NCI-H2196 (cell line): ENCODE results near the gene APMAP.

Experiments used
- DNase-seq: peaks from one replicate; lab custom pipeline; 2025; ENCODE audit not compliant: unreplicated experiment; lab: John Stamatoyannopoulos, UW

Gene APMAP

DNA sequence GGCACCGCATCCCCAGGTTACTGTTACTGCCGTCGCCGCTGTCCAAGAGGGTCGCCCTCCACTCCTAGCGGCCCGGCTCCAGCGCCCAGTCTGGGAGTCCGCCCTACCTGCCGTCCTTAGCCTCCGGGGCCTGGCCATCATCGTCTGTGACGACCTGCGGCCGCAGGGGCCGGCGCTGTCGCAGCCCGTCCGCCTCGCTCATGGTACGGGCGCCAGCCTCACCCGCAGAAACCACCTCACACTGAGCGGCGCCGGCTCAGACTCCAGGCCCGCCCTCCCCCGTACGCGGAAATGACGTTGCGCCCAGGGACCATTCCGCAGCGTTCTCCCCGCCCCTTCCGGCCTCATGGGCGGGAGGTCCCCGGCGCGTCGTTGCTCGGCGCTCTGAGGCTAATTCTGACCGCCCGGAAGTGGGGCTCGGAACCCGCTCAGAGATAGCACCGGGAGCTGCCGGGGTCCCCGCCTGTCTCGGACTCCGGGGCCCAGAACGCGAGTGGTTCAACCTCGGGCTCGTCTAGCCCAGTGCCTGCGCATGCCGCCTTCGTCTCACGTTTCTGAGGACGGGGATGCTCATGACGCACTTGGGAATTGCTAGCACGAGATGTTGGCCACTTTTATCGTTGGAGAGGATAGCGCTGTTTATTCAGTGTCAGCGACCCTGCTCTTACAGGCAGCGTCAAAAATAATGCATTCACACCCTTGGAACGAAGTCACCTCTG, at the start of gene APMAP:
Gene APMAP, minus strand, starts transcription at position 265 of the 719 bp plus-strand sequence. Its CDS starts 63 bp downstream, at position 202.
- peak; percentile 96 for DNase-seq

- no peak for DNase-seq
These were observed 49.4 kb upstream of the APMAP start for GRCh38 chr20:25041813-25042530.

DNA sequence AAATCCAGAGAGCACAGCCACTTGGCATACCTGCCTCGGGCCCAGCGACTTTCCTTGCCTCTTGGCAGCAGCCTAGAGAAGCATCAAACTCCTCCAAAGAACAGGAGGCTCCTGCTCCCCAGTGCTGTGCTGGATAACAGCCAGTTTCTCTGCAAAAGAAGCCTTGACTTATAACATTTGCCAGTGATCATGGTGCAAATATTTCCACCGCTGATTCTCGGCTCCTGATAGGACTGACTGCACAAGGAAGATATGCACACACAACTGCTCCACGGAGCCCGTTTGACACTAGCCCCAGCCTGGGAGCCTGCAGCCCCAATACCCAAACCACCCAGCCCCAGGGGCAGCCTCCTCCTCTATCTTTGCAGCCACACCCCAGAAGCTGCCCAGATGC, 47.9 kb upstream of the APMAP start:
- no peak for DNase-seq

- peak; percentile 91 for DNase-seq
These were observed 47.3 kb upstream of the APMAP start for GRCh38 chr20:25039697-25040437.

DNA sequence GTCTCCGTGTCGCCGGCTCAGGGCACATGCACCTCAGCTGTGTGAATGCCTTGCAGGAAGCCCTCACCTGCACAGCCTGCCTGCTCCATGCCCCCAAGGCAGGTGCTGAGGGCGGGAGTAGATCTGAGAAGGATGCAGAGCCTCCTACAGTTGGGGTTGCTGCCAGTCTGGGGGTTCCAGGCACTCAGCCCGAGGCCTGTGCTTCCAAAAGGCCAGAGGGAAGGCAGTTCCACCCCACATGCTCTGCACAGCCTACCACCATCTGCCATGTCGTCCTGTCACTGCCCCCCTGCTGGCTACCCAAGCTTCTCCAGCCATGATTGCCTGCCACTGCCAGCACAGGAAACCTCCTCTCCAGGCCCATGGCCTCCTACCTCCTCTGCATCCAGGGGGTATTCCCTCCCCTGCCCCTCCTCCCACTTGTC, 46.1 kb upstream of the APMAP start:
- DNase-seq = no peak

DNA sequence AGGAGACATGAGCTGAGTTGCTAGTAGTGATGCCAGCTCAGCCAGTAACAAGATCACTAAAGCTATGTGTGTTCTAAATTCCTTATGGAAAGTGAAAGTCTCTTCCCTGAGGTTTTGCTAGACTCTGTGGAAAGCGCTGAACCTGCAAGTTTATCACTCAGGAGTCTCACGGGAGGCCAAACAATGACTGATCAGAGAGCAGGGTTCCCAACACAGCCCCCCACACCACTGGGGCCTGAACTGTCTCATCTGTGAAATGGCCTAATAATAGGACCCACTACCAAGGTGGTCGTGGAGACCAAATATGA, 45.5 kb upstream of the APMAP start:
- DNase-seq = no peak

DNA sequence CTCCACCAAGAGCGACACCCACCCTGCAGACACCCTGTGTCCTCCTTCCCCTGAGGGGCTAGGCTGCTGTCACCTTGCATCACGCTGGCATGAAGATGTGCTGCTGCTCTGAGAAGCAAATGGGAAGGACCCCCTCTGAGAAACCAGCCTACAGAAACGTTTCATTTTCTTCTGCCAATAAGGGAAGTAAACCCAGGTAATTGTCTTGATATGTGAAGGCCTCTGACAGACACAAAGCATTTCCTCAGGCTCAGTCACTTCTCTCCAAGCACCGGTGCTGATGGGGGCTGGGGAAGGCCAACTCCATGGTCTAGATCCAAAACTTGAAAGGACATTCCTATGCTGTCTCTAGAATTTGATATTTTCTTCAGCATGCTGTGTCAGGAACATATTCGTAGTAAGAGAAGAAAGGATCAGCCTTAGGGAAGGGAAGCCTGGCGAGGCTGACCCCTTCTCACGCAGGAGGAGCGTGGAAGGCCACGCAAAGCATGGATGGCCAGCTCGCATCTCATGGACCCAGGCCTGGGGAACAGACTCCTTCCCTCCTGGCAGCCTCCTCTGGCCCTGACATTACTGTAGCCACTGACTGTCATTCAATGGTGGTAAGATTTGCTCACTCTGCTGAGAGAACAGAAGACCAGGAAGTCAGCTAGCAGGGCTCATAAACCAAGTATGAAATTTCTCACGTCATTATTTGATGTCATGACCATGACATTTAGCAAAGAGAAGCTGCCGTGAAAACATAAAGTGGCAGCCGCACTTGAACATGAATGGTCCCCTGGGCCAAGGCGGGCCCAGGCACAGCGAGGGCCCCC, 44.9 kb upstream of the APMAP start:
- DNase-seq = no peak

DNA sequence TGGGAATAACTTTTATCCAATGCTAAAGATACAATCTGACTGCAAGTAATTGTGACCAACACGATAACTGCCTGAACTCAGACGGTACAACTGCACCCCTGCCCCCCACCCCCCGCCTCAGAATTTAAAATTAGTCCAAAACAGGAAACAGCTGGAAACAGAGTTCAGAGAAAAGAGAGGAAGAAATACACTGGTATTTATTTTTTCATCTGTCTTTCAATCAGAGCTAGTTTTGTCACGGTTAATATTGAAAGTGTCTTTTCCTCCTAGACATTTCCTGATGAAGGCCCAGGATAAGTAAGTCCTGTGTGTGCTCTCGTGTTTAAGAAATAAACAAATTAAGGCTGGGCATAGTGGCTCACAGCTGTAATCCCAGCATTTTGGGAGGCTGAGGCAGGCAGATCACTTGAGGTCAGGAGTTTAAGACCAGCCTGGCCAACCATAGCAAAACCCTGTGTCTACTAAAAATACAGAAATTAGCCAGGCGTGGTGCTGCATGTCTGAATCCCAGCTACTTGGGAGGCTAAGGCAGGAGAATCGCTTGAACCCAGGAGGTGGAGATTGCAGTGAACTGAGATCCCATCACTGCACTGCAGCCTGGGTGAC, 43.9 kb upstream of the APMAP start:
- no peak for DNase-seq

DNA sequence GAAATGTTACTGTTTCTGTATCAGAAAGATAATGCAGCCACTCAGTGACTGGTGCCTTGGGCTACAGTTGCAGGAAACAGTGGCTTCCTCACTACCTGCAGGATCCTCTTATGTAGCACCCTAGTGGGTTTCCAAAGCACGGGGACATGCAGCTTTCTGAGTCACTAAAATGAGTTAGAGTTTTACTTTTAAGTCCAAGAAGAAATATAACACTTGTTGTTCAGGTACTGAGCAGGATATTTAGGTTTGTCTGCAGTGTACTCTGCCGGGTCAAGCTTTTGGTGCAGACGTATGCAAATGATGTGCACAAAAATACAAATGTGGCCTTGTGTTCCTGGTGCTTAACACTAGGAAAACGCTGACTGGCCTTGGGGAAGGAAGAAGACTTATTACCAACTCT, 43.4 kb upstream of the APMAP start:
- DNase-seq = no peak

DNA sequence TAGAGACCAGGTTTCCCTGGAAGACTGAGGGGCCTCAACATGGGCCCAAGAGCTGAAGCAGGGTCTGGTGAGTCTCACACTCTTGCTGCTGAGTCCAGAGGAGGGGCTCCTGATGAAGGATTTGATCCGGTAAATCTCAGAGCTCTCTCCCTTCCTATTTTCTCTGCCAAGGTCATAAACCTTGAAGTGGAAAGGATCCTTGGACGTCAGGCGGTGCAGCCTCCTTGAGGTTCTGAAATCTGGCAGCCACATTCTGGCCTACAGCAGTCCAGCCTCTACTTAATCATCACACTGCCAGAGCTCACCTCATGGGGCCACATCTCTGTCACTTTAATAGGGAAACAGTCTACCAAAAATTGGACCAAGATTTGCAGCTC, 41.4 kb upstream of the APMAP start:
- no peak for DNase-seq

DNA sequence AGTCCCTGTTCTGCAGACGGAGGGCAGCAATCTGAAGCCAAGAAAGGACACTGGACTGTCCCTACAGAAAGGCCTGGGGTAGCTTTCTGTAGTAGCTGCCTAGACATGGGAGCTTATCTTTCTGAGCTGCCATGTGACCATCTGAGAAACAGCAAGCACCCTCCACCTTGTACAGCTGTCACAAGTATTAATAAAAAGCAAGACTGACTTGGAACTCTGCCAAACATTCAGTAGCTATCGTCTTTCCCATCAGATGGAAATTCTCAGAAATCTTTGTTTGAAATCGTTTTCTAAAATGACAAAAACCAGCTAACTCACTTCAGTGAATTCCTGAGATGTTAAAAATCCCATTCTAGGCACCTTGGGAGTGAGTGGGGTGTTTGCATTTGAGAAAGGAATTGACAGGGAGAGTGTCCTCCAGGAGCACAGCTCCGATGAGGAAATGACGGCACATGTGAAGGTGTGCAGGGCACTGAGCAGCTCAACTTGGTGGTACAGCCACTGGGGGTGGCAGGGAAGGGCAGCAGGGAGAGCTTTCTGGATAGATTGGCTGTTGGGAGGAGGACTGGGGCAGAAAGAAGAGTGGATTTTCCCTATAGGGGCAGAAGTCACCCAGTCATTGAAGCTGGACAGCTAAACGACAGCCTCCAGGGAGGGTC, 40.8 kb upstream of the APMAP start:
- peak; percentile 28 for DNase-seq

DNA sequence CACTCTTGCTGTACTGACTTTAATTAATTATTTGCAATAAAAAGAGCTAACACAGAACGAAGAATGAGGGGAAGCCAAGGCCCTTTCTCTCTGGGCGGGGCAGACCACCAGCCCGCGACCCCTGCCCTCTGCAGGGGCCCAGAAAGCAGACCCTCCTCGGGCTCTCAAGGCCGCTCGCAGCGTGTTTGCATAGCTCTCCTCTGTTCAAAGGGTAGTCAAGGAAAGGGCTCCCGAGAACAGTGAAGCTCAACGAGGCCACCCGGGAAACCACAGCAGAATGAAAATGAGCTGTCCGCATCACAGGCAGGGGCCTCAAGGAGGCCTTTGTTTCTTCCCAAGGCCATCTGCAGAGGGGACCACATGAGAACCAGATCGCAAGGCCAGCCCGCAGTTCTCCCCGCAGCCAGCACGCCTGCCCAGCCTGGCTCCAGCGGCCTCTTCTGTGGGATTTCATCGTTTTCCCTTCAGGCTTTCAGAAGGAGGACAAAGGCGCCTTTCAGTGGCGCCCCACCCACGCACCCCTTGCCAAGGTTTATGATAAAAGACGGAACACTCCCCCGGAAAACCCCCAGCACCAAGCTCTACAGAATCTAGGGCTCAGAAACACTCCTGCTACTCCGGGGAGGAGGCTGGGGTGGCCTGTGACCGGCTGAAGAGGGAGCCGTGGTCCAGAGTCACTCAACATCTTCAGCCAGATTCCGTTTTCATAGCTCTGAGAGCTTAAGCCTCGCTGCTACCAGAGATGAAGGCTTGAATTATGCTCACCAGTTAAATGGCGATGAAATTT, 40.1 kb upstream of the APMAP start:
- DNase-seq = no peak

GRCh38 chr20:25032065-25032477, 39.5 kb upstream of the APMAP start:
- DNase-seq = no peak

DNA sequence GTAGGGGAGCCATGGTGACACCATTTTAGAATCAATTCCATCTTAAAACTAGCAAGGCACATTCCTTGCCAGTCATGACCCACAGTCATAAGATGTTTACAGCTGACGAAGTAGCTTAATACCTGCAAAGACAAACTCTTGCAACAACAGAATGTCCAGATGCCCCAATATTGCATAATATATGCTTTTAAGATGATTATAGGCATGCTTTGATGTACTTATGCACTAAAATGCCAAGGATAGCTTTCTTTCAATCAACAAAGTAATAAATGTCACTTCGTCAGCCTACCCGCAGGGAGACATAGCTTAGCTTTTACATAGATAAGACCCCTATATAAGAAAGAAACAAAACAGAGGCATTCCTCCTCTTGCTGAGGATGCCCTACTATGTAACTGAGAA, 38.7 kb upstream of the APMAP start:
- DNase-seq = no peak

DNA sequence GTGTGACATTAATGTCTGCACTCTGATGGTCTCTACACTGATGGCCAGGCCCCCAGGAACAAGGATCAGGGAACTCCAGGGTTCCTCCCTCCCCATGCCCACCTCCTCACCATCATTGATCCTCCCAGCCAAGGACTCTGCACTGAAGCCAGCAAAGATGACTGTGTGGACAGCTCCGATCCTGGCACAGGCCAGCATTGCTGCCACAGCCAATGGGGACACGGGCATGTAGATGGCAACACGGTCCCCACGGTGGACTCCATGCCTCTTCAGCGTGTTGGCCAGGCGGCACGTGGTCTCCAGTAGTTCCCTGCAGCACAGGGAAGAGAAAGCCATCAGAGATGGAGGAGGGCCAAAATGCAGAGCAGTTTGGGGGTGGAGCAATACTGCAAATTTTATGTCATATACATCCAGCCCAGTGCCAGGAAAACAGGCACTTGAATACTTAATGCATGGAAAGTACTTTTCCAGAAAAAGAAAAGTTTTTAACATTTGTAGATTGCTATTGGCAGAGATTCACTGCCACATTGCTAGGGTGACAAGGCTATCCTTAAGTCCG, 38.2 kb upstream of the APMAP start:
- no peak for DNase-seq

GRCh38 chr20:25030007-25030648, 37.6 kb upstream of the APMAP start:
- no peak for DNase-seq

GRCh38 chr20:25025986-25026605, 33.5 kb upstream of the APMAP start:
- no peak for DNase-seq

- no peak for DNase-seq
These were observed 32.7 kb upstream of the APMAP start for GRCh38 chr20:25025091-25025861.
